K562 treated with DMSO at 1 percent for 12 hours (cell line): ENCODE measurements around the gene OR5B17. TPM values are rescaled to one million over a fixed set of nuclear protein-coding genes. Genes with fewer than 3 reads are reported as not detected.

Experiments used
- total RNA-seq: library from RNA; unstranded; fragments of 300-600 nt; gene quantifications from 2 replicates; pipeline ENCODE4 v1.2.3, GENCODE V29; 2022; ENCODE audit not compliant: insufficient read depth

Gene OR5B17
- total RNA-seq, result not detected in 2 replicates

DNA sequence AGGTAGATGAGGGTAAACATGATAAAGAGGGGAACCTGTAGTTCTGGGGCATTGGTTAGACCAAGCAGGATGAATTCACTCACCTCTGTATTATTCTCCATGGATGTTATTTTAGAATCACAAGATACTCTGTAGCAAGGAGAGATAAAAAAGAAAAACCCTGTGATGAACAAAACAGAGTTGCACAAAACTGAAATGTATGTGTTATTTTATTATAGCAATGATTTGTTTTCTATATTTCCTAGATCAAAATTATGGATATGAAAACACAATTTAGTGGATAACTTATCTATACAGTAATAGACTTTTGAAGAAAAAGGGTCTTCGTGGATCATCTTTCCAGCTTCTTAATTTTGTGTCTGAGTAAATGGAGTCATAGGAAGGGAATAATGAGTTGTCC lies at the start of gene OR5B17:
Gene OR5B17 (minus strand): TSS at position 101 of the 400 bp plus-strand sequence. CDS start 0 bp downstream, at position 101.

DNA sequence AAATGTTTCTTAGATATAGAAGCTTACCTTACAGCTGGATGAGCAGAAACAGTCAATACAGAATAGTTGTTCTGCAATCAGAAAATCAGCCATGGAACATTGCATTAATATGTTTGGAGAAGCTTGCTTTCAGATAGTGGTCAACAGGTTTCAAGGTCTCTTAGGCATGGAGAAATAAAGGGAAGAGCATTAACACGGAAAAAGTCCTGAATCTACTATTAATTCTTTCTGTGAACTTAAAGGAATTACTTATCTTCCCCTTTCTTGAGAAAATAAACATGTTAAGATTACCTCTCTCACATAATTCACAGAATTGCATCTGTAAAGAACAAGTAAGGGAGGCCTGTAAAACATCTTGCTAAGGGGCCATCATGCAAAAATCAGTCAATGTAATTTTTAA lies 47.9 kb upstream of the OR5B17 start, which contains the start of gene OR5B3:
Gene OR5B3 (minus strand): TSS at position 101 of the 400 bp plus-strand sequence. CDS start 3,465 bp downstream, outside the sequence.

Other genes with a start within 250 kb of the OR5B17 start
- gene OR9I1, start 233.5 kb downstream of the OR5B17 start, total RNA-seq, result not detected in 2 replicates
- not detected in 2 replicates for gene OR9Q2, start 170.0 kb downstream of the OR5B17 start, total RNA-seq
- gene OR1S2, start 154.9 kb downstream of the OR5B17 start, total RNA-seq, result not detected in 2 replicates
- not detected in 2 replicates for gene OR1S1, start 146.3 kb downstream of the OR5B17 start, total RNA-seq
- not detected in 2 replicates for gene OR10Q1, start 130.2 kb downstream of the OR5B17 start, total RNA-seq
- gene OR10W1, start 90.8 kb downstream of the OR5B17 start, total RNA-seq, result not detected in 2 replicates
- gene OR5B3, start 47.8 kb upstream of the OR5B17 start, total RNA-seq, result not detected in 2 replicates
- gene OR5B2, start 69.1 kb upstream of the OR5B17 start, total RNA-seq, result not detected in 2 replicates
- not detected in 2 replicates for gene OR5B12, start 83.2 kb upstream of the OR5B17 start, total RNA-seq
- gene OR5B21, start 149.0 kb upstream of the OR5B17 start, total RNA-seq, result not detected in 2 replicates
- gene LPXN, start 216.8 kb upstream of the OR5B17 start, total RNA-seq, result 2.0 and 4.3 TPM in 2 replicates
- gene ZFP91, start 220.0 kb upstream of the OR5B17 start, total RNA-seq, result 11.1 and 32.8 TPM in 2 replicates